NCI-H2107 treated with DMSO at 0.1 percent for 48 hours (cell line): ENCODE measurements around the gene ROGDI.

ENCODE experiments used
- DNase-seq: peaks from one replicate; lab custom pipeline; 2025; ENCODE audit not compliant: unreplicated experiment; lab: John Stamatoyannopoulos, UW

The ROGDI gene, protein sequence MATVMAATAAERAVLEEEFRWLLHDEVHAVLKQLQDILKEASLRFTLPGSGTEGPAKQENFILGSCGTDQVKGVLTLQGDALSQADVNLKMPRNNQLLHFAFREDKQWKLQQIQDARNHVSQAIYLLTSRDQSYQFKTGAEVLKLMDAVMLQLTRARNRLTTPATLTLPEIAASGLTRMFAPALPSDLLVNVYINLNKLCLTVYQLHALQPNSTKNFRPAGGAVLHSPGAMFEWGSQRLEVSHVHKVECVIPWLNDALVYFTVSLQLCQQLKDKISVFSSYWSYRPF

DNA sequence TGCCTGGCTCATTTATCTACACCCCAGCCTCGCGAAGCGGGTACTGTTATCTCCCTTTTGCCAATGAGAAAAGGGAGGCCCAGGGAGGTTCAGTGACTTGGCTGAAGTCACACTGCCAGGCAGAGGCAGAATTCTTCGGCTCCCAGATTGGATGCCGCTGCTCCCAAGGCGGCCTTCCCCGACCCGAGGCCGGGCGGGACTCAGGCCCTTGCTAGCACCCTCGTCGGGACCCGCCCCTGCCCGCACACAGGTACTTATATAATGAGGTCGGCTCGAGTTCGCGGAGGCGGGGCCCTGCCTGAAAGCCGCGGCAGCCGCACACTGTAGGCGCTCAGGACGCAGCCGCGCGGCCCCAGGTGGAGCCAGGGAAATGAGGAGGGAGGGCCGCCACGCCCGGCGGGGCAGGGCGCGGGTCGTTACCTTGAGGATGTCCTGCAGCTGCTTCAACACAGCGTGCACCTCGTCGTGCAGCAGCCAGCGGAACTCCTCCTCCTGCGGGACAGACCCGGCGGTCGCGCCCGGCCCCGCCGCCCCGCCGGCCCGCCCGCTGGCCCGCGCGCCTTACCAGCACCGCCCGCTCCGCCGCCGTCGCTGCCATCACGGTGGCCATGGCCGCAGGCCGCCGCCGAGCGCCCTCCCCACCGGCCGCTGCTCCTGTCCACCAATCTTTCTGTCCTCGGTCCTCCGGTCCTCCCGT, at the start of gene ROGDI:
TSS of gene ROGDI (minus strand) at position 672 of the 697 bp plus-strand sequence. CDS start at position 610, 62 bp downstream.
- peak; percentile 76 for DNase-seq

DNA sequence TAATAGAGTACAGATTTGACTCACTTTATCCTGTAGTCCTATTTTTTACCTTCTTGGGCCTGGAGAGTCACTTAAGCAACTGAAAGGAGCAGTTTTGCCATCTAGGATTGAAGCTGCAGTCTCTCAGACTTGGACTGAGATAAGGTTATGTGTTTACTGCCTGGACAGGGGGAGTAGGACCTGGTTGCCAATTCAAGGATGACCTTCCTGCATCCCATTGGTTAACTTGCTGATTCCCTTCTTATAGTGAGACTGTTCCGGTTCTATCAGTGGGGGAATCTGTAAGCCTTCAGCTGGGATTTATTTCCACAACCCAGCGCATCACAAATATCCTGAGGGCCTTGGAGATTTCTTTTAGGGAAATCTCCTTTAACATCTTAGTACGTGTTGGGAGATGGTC, 47.8 kb upstream of the ROGDI start:
- no peak for DNase-seq

DNA sequence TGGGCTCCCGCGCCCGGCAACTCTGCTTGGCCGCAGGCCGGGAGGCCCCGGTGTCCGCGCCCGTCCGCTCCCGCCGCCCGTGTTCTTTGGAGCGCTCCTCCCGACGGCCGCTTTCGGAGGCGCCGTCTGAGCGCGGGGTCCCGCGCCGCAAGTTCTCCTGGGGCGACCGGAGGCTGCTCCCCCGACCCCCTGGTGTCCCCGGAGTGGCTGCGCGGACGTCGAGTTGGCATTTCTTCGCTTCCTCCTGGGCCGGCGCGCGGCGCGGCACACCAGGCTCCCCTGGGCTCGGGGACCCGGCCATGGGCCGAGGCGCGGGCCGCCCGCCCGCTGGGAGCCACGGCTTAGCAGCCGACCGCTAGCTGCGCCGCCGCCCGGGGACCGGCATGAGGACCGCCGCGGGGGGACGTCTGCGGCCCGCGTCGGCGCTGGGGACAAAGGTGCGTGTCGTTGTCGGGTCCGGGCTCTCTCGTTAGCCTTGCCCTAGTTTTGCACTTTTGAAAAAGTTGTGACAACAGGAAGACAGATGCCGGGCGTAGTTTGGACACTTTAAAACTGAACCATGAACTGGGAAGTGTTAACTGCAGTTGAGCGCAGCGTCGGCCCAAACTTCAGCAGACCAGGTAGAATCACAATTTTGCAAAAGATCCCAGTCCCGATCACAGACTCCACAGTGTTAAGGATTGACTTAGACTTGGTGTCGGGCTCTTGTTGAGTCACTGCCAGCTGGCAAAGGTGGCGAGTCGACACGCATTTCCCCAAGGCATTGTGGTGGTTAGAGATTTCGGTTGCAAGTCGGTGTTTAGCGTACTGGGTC, 45.5 kb upstream of the ROGDI start:
- DNase-seq = no peak

DNA sequence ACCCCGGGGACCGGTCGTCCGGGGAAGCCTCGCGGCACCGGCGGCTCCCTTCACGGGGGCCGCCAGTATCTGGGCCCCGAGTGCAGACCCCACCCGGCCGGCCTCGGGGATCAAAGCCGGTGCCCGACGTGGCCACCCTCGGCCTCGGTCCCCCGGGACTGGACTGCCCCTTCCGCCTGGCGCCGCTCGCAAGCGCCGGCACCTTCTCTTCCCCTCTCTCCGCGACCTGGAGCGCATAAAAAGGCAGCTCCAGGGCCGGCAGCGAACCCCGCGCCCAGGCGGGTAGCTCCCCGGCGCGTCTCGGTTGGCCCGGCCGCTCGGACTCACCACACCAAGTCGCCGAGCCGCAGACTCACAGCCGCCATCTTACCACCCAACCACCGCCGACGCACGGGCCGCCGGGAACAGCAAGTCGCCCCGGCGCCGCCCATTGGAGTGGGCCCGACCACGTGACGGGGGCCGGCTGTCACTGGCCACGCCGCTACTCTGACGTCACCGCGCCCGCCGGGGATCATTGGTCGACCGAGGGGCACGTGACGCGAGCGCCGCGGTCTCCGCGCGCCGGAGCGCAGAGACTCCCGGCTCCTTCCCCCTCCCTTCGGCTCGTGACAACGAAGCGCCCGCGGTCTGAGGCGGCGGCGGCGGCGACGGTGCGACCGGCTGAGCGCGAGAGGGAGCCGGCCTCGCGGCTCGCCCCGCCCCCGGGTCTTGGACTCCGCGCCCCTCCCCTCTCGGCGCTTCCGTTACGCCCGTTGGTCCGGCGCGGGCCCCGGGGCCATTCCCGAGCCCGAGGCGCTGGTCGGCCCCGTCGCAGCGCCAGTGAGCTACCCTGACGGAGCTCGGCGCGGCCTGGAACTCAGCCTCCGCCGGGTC, 44.7 kb upstream of the ROGDI start, which contains the start of the genes GLYR1 and UBN1:
TSS of gene GLYR1 (minus strand) at position 388 of the 873 bp plus-strand sequence. CDS start at position 365, 23 bp downstream.
TSS of gene UBN1 (plus strand) at position 581 of the 873 bp plus-strand sequence. CDS start 5,437 bp downstream, outside the sequence.
- DNase-seq = peak; percentile 87

DNA sequence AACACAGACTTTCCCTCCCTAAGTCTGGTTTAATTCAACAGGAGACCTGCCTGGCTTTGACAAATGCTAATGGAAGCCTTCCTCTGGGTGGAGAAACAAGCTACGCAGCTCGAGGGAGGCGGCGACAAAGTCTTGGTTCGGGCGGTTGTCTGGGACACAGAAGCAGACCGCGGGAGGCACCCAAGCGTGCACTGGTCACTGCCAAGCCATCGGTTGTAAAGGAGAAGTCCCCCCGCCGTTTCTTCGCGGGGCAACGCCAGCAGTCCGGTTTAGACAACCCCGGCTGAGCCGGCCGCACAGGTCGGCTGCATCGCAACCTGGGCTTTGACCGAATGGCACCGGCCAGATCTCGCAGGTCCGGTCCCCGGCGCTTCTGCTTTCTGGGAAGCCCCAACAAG, 44.1 kb upstream of the ROGDI start:
- DNase-seq = no peak

DNA sequence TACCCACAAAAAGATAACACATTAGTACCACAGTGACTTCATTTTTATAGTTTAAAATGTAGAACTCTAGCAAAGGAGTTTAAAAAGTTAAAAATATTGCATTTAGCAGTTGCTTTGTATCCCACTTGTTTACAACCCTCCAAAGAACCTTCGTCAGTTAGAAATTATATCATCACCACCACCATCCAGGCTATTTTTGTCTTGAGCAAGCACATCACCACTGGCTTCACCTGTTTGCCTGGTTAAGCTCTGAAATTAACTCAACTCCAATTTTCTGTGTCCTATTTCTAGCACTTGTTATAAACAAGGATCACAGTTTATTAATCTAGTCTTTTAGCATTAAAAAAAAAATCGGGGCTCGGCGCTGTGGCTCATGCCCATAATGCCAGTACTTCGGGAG, 38.6 kb upstream of the ROGDI start:
- DNase-seq = no peak

DNA sequence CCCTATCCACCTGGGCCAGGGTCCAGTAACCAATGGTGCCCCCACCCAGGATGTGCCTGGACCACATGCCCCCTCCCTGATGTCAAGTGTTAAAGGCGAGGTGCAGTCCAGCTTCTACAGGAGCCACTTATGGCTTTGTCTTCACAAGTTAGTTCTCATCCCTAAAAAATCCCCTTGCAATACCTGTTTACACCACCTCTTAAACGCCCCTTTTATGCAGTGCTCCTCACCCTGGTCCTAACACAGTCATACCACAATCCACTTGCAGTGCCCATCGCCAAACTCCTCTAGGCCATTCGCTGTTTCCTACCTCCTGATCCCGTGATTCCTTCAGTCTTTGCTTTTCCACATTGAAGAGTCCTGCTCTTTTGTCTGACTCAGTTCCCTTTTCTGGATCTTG, 37.5 kb upstream of the ROGDI start:
- no peak for DNase-seq

DNA sequence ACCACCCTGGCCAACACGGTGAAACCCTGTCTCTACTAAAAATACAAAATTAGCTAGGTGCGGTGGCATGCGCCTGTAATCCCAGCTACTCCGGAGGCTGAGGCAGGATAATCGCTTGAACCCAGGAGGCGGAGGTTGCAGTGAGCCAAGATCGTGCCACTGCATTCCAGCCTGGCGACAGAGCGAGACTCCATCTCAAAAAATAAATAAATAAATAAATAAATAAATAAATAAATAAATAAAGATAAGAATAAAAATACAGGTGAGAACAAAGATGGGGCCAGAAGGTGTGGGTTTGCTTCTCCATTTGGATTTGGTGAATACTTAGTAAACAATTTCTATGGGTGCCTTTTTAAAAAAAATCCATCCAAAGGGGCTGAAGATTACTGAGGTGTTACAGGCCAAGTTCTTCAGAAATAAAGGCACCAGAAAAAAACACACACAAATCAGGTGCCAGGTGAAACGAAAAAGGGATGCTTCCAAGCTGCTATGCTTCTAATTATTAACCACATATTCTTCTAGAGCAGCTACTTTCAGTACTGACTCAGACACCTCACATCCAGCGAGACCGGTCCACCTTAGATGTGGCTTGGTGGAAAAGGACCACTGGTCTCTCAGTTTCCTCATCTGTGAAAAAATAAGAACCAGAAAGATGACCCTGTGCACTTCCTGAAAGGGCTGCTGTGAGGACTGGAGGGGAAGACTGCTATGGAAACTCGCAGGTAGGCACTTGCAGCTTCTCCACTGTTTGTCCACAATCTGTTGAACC, 35.5 kb upstream of the ROGDI start:
- no peak for DNase-seq

DNA sequence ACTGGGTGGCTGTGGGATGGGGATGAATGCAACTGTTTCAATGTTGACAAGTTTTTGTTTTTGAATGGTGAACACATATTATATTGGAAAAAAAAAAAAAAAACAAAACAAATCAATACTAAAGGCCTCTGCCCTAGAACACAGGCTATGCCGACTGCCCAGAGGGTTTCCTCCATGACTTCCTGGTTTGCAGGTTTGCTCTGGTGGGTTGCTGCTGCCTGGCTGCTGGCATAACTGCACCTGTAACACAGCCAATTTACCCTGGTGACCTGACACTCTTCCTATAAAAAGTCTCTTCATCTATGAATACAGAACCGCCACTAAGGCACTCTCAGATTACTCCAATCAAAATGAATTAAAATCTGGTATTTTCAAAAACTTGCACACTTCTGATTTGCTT, 34.3 kb upstream of the ROGDI start:
- DNase-seq = no peak

DNA sequence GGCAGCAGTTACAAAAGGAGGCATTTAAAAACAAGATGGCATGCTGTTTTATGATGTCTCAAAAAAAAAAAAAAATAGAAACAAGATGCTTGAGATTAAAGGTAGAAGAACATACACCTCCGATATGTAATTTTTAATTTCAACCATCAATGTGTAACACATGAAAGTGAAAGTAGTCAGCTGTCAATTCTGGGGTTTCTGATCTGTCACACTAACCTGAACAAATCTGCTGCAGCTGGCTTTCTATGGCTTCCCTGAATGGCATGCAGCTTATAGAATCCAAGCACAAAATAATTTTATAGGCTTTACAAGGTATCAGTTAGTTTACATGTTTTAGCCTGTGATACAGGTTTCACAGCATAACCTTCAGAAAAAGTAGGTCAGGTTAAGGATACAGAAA, 31.2 kb upstream of the ROGDI start:
- no peak for DNase-seq

DNA sequence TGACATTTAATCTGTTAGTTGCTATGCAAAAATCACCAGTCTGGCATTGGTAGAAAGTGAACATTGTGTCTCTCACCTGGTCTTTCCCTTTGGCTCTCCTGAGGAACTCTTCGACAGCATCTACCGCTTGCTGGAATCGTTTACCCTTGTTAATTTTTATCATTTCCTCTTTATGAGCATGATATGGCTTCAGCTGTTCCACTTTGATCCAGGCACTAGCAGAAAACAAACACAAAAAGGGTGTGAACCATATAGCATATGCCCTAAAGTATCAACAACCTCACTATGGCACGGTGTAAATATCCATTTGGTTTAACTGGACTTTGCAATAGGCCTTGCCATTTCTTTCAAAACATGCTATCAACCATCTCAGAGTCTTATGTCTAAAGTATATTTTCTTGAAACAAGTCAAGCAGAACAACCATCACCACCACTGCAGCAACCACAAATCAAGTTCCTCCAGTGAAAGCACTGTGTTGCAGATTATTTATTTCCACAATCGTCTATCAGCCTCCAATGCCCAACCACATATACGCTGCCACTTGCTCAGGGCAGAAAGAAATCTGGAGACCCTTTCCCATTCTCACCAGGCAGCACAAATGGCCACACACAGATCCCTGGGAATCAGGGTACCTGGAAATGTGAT, 30.4 kb upstream of the ROGDI start:
- no peak for DNase-seq

DNA sequence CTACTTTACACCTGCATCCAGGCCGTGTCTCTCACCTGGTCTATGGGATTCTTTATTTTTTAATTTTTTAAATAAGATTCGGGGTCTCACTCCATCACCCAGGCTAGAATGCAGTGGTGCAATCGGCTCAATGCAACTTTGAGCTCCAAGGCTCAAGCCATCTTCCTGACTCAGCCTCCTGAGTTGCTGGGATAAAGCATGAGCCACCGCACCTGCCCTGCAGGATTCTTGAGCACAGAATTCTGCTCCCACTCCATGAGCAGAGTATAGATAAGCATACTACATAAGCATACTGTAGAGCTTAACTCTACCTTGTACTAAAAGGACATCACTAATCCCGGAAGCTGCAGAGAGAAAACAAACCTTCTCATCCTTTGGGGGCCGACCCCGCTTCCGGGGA, 29.2 kb upstream of the ROGDI start:
- DNase-seq = no peak

DNA sequence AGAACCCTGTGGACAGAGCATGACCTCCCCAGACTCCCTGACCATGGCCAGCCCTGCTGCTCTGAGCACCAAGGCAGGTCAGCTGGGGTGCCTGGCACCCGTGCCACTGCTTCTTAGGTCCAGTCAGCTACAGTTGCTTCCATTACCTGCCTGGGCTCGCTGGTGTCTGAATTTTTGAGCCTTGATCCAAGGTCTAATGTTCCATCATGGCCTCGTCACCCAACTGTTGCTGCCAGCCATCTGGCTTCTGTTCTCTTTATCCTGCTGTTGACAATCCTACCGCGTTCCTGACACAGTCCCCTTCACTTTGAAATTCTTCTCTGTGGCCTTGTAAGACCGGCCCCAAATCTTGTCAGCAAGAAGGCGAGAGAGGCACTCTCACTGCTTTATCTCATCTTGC, 28.0 kb upstream of the ROGDI start:
- no peak for DNase-seq

DNA sequence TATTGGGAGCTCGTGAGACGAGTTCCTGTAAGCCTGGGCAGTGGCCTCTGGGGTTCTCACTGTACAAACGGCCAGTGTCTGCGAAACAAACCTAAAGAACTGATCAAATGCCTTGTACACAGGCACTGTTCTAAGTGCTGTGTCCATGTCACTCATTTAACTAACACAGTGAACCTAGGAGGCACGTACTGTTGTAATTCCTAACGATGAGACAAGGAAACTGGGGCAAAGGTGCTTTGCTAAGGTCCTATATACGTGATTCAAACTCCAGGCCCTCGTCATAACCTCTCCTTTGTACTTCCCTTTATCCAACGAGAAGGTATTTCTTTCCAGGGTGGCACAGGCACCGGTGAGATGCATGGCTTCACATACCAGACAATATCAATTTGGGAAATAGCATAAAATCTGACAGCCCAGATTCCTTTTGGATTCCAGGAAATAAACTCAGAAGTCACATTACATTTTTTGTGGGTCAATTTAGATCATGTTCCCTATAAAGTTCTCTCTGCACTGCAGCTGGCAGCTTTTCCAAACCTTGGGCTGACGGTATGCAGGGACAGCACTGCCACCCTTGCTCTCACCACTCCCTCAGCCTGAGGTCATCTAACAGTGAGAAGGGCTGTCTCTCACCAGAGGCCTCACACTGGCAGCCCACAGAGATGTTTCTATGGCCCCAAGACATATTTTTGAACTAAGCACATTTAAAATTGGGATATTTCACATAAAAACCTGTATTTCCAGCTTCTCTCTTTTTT, 26.3 kb upstream of the ROGDI start:
- DNase-seq = no peak

DNA sequence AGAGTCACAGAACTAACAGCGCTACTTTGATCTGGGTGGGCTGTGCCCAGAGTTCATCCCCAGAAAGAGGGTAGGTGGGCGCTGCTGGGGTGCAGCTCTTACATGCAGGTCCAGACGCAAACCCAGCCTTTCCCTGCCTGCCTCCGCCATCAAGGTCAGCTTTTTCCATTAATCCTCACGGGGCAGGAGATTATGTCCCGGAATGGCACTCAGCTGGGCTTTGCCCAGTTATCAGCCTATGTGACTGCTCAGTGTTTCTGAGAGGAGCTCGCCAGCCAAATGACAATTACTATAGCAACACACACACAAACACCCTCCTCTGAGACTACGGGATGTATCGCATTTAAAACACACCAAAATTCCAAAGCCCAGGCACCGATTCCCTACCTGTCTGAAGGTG, 24.5 kb upstream of the ROGDI start:
- no peak for DNase-seq

DNA sequence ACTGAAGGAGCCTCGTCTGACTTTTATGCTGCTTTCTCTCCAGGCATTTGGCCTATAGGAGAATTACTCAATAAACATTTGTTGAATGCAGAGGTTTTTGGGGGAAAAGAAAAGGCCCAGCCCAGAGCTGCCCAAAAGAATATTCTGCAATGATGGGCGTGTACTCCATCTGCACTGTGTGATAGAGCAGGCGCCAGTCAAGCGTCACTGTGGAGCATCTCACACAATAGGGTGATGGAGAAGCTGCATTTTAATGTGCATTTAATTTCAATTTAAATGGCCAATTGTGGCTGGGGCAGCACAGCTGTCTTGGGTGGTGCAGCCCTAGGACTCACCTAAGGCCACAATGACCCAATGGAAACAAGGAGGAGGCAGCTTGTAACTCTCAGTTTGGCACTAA, 24.1 kb upstream of the ROGDI start:
- DNase-seq = no peak

DNA sequence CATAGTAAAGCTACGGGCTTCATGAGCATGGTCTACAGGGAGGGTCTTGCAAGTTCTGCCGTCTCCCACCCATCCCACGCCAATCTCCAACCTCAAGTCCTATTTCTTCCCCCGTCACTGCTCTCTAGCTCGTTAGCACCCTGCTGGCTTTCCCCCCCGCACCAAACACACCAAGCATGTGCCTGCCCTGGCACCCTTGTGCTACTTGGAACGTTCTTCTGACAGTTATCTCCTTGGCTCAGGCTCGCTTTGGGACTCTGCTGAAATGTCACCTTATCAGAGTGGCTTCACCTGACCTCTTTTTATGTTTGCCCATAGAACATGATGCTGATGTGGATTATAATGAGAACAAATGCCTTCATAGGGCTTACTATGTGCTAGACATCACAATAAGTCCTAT, 22.8 kb upstream of the ROGDI start:
- DNase-seq = no peak

DNA sequence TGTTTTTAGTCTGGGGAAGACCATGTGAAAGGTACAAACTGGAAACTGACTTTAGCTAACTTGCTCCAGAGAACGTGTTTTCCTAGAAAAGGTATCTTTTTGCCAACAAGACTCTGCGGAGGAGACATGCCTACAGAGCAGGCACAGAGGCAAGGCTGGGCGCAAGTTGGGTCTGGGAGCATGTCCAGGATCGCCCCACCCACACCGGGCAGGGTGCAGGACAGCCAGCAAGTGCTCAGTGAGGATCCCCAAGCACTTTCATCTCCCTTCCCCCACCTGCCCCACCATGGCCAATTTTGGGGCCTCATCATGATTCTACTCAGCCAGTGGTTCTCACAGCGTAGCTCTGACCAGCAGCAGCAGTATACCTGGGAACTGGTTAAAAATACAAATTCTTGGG, 18.2 kb upstream of the ROGDI start:
- no peak for DNase-seq
